NB4 (cell line): Measurements from ENCODE around the gene RIPK4.

ENCODE experiments used
- CTCF ChIP-seq: IDR thresholded peaks from one replicate; pipeline ENCODE4 v1.5.1; 2012; ENCODE audit warnings: low read depth, low read length
- MYC ChIP-seq: IDR thresholded peaks from 2 replicates; pipeline ENCODE4 v1.6.1; 2011; ENCODE audit warnings: low read depth, low read length
- POLR2A ChIP-seq: IDR thresholded peaks from 2 replicates; pipeline ENCODE4 v1.6.1; 2011; ENCODE audit warnings: mild to moderate bottlenecking; ENCODE audit not compliant: insufficient read length; ENCODE audit errors: extremely low read depth
- TF ChIP-seq, protein P1 (sequence below): IDR thresholded peaks from 2 replicates; pipeline ENCODE4 v1.6.1; 2011; ENCODE audit warnings: low read depth, low read length

DNA sequence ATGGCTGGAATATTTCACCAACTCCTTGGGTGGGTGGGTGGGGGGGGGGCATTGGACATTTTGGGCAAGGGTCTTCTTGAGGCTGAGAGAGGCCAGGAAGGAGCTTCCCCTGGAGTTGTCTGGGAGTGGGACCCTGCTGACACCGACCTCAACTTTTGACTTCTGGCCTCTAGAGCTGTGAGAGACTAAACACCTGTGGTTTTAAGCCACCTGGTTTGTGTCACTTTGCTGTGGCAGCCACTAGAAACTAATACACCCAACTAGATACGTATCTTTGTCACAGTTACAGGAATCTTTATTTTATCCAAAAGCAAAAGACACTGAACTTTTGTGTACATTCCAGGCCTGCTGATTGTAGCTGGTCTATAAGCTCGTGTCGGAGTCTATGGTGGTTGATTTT, 9.9 kb upstream of the RIPK4 start:
- TF ChIP-seq CTCF, result no peak
- no peak for TF ChIP-seq POLR2A
- TF ChIP-seq, protein P1, sequence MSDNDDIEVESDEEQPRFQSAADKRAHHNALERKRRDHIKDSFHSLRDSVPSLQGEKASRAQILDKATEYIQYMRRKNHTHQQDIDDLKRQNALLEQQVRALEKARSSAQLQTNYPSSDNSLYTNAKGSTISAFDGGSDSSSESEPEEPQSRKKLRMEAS, result no peak
- TF ChIP-seq MYC, result no peak
